ENCODE measurements around the gene CDH24. TPM values are rescaled to one million over a fixed set of nuclear protein-coding genes. Genes with fewer than 3 reads are reported as not detected.

CDH24 gene
- total and polyA plus RNA-seq, 2 of the 13 experiments (the other 11 are each of a cell fraction or from before 2014, with no cell fraction given) = 0.69 to 0.99 TPM

DNA sequence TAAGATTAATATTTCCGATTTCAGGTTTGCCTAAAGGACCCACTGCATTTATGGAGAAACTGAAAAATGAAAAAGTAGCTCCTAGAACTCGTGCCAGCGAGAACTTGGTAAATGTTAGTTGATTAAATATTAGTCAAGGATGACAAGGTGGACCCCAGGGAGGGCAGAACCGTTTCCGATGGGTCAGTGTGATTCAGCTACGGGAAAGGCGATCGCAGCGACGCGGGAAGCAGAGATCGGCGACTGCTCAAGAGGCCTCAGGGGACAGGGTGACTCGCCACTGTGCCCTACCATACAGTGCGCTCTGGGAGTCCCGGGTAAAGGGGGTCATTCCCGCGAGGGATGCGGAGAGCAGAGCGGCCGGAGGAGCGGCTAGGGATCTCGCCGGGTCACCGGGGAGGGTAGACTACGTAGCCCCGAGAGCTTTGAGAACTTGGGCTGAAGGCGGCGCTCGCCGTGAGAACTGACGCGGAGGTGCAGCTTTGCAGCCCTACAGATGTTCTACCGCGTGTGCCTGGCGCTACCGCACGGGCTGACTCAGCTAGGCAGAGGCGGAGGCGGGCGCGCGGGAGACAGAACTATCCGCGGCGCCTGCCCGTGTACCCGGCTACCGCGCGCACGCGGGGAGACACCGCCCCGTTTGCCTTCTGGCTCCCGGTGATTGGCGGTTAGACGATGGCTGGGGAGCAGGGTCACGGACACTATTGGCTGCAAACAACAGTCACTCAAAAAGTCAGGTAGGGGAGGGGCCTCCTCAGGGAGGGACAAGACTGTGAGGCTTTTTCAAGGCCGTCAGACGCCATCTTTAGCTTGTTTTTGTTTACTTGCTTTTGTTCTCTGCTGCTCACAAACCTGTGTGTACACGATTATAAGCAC, 50.5 kb downstream of the CDH24 start (continued):
- TF ChIP-seq, protein P1, sequence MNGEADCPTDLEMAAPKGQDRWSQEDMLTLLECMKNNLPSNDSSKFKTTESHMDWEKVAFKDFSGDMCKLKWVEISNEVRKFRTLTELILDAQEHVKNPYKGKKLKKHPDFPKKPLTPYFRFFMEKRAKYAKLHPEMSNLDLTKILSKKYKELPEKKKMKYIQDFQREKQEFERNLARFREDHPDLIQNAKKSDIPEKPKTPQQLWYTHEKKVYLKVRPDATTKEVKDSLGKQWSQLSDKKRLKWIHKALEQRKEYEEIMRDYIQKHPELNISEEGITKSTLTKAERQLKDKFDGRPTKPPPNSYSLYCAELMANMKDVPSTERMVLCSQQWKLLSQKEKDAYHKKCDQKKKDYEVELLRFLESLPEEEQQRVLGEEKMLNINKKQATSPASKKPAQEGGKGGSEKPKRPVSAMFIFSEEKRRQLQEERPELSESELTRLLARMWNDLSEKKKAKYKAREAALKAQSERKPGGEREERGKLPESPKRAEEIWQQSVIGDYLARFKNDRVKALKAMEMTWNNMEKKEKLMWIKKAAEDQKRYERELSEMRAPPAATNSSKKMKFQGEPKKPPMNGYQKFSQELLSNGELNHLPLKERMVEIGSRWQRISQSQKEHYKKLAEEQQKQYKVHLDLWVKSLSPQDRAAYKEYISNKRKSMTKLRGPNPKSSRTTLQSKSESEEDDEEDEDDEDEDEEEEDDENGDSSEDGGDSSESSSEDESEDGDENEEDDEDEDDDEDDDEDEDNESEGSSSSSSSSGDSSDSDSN (CRISPR knock-in tag; IDR thresholded peaks at IDR 0.05) = peak; percentile 100
- TF ChIP-seq ZNF709 (CRISPR knock-in tag; IDR thresholded peaks at IDR 0.05) = peak; percentile 100
- TF ChIP-seq ZNF761 (CRISPR knock-in tag; conservative IDR thresholded peaks at IDR 0.05) = peak; percentile 98
- no peak for TF ChIP-seq PLRG1 (conservative IDR thresholded peaks at IDR 0.05)
- TF ChIP-seq ZNF34 (CRISPR knock-in tag; IDR thresholded peaks at IDR 0.05; ENCODE audit: borderline replicate concordance) = peak; percentile 96; the same call in 1 of the 2 replicates
- TF ChIP-seq XBP1 (CRISPR knock-in tag; IDR thresholded peaks at IDR 0.05) = peak; percentile 99
- TF ChIP-seq NFE2L1 (CRISPR knock-in tag; IDR thresholded peaks at IDR 0.05; ENCODE audit: borderline replicate concordance) = peak; percentile 97
- peak; percentile 100 for TF ChIP-seq ZNF501 (CRISPR knock-in tag; IDR thresholded peaks at IDR 0.05)
- TF ChIP-seq ATF7-NPFF (CRISPR knock-in tag; IDR thresholded peaks at IDR 0.05; ENCODE audit: low read depth) = peak; percentile 98
- peak; percentile 98 for TF ChIP-seq RNF2 (conservative IDR thresholded peaks at IDR 0.05; ENCODE audit: low read depth)
- TF ChIP-seq, protein P2, sequence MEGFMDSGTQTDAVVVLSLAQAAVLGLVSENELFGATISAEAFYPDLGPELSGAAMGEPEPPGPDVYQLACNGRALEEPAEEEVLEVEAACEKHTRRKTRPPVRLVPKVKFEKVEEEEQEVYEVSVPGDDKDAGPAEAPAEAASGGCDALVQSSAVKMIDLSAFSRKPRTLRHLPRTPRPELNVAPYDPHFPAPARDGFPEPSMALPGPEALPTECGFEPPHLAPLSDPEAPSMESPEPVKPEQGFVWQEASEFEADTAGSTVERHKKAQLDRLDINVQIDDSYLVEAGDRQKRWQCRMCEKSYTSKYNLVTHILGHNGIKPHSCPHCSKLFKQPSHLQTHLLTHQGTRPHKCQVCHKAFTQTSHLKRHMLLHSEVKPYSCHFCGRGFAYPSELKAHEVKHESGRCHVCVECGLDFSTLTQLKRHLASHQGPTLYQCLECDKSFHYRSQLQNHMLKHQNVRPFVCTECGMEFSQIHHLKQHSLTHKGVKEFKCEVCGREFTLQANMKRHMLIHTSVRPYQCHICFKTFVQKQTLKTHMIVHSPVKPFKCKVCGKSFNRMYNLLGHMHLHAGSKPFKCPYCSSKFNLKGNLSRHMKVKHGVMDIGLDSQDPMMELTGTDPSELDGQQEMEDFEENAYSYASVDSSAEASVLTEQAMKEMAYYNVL (CRISPR knock-in tag; IDR thresholded peaks at IDR 0.05; ENCODE audit: borderline replicate concordance) = peak; percentile 94; the same call in 1 of the 2 replicates
- peak; percentile 94 for TF ChIP-seq THRA (CRISPR knock-in tag; IDR thresholded peaks at IDR 0.05; ENCODE audit: borderline replicate concordance)
- TF ChIP-seq ZKSCAN1 (IDR thresholded peaks at IDR 0.05; ENCODE audit: low read length) = 0 out of 2 replicates have a peak, but pooled peaks have one; percentile 31
- peak; percentile 98; the same call in 1 of the 2 replicates for TF ChIP-seq SP140L (CRISPR knock-in tag; IDR thresholded peaks at IDR 0.05; ENCODE audit: borderline replicate concordance)
- TF ChIP-seq ZNF136 (CRISPR knock-in tag; IDR thresholded peaks at IDR 0.05; ENCODE audit: low read depth) = peak; percentile 100
- TF ChIP-seq RELA (CRISPR knock-in tag; IDR thresholded peaks at IDR 0.05) = peak; percentile 97
- TF ChIP-seq SPEN (CRISPR knock-in tag; IDR thresholded peaks at IDR 0.05; ENCODE audit: low read depth) = peak; percentile 97
- TF ChIP-seq ZNF572 (CRISPR knock-in tag; IDR thresholded peaks at IDR 0.05) = peak; percentile 99
- peak; percentile 86 for TF ChIP-seq BHLHE40 (IDR thresholded peaks at IDR 0.05; ENCODE audit: low read length)
- TF ChIP-seq ZFYVE20 (CRISPR knock-in tag; IDR thresholded peaks at IDR 0.05; ENCODE audit: borderline replicate concordance, low read depth) = no peak
- TF ChIP-seq, protein P3, sequence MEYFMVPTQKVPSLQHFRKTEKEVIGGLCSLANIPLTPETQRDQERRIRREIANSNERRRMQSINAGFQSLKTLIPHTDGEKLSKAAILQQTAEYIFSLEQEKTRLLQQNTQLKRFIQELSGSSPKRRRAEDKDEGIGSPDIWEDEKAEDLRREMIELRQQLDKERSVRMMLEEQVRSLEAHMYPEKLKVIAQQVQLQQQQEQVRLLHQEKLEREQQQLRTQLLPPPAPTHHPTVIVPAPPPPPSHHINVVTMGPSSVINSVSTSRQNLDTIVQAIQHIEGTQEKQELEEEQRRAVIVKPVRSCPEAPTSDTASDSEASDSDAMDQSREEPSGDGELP (IDR thresholded peaks at IDR 0.05; ENCODE audit: borderline replicate concordance, low read depth) = peak; percentile 87; the same call in 1 of the 2 replicates
- peak; percentile 91; the same call in 1 of the 2 replicates for TF ChIP-seq HOXA7 (CRISPR knock-in tag; IDR thresholded peaks at IDR 0.05)
- TF ChIP-seq TEAD3 (CRISPR knock-in tag; optimal IDR thresholded peaks at IDR 0.05; ENCODE audit: borderline replicate concordance) = peak; percentile 60
